Measurements from ENCODE around the gene NEK11.

DNA sequence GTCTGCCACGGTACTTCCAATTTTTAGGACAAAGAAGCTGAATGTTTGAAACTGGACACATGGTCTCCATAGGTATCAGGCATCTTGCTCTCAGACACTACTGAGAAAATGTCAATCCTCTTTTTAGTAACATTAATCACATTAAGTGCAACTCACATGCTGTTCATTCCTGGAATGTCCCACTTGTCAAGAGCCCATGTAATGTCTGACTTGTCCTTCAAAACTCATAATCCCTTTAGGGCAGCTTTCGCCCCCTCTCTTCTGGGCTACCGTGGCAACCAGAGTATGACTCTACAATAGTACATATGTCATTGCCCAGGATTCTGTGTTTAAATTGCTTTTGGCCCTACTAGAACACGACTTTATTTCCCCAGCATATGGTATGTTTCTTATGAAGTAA, 367.2 kb downstream of the NEK11 start:
- no peak for TF ChIP-seq CTCF (conservative IDR thresholded peaks at IDR 0.05)
- no peak for TF ChIP-seq EZH2 (IDR thresholded peaks at IDR 0.05; ENCODE audit: low read depth)

Measured in PC-9 (cell line).